ENCODE results near the gene STK24.

Gene STK24

DNA sequence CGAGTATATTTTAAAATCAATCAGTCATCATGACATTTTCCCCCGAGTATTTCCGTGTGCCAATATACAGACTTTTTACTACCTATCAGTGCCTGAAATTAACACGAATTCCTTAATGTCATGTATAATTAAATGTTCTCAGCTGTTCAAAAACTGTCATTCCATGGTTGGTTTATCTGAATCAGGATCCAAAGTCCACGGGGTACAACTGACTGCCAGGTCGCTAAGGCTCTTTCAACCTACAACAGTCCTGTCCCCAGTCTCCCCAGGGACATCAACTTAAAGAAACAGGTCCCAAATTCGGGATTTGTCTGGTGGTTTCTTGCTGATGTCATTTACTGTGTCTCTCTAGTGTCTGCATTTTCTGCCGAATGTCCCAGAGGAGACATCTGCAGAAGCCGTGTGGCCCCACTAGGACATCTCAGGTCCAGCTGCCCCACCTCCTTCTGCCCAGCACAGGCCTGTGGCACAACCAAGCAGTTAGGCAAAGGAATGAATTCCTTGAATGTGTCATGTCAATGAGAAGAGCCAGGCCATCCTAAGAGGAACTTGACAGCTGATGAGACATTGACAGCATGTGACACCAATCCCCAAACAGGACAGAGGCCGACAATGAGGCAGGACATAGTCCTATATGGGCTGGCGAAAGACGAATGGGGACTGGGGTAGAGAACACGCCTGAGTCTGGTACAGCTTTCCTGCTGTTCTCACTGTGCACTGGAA is 109.5 kb downstream of the STK24 start:
- DNase-seq: no peak

DNA sequence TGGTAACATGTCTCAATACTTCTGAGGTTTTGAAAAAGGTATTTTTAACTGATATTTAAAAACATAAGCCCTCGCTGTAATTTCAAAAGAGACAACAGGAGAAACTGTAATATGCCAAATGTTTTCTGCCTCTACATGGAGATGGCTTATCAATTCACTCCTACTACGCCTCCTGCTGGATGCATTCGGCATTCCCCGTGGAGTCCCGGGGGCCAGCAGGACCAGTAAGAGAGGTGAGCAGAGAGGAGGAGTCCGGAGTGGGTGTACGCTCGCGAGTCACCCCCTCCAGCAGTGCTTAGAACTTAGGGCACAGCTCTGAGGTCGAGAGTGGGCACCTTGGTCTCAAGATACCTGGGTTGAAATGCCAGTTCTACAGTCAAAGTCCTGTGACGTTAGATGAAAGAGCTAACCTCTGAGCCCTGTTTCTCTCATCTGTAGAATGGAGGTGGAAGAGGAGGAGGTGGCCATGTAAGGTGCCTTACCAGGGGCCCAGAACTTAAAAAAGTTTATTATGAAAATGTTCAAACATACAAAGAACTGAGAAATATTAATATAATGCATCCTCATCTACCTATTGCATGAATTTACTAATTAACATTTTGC is 110.2 kb downstream of the STK24 start:
- no peak for DNase-seq

DNA sequence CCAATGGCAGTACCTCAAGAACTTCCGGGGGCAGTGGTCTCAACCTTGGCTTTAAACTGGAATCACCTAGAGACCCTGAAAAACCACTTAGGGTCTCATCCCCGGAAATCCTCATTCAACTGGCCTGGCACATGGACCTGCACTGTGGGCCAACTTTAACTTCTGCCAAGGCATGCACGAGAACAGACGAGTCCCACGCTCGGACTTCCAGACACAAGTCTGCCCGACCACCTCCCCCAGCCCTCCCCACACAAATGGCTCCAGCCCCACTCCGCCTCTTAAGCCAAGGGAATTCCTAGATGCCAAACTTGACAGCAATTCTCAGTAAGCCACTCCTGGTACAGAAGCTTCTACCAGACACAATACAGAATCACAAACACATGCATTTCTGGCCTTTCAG is 114.0 kb downstream of the STK24 start:
- DNase-seq: no peak

DNA sequence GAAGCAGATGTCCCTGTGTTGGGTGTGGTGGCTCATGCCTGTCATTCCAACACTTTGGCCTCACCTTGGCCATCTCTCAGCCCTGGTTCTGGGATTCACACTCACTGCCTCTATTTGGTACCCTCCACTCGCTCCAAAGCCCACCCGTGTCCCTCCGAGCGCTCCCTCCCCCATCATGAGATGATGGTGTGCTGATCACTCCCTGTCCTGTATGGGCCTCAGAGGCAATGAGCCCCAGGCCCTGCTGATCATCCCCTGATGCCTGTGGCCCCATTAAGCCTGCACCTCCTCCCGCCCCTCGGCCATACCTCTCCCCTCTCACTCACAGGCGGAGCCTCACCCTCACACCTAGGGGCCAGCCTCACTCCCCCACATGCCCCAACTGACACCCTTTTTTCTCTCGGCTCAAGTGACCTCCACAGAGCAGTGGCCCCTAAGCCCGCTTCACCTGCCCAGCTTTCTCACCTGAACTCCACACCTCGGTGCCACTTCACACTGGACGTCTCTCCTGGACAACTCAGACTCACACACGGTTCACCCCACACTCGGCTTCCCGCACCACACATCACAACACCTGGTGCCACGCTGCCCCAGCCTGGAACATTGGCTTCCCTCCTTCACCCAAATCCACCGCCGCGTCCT is 114.5 kb downstream of the STK24 start:
- no peak for DNase-seq

- DNase-seq: no peak
Observed at GRCh38 chr13:98461486-98462240, 115.2 kb downstream of the STK24 start.

GRCh38 chr13:98460516-98460915 is 116.4 kb downstream of the STK24 start:
- no peak for DNase-seq

DNA sequence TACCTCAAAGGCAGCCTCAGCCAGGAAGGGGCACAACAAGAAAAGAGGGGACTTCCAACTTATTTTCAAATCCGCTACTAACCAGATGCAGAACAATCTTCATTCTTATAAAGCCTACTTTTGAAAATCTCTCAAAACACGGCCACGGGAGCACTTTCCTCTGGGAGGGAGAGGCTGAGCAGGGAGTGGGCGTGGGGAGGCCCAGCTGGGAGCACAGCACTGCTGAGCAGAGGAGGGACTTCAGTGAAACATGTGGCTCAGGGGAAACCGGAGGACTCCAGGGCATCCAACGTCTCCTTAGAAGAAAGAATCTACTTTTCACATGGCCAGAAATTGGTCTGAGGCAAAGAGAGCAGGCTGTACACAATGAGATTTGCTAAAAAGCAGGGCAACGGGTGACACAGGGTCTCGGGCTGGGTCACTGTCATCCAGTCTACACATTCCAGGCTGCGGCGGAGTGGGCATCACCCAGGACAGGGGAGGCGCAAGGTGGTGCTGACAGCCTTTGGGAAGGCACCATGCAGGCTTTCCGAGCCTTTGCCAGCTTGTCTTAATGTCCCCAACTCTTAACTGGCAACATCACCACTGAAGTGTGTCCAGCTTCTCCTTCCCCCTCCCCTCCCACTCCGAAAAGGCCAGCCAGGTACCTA is 117.1 kb downstream of the STK24 start:
- DNase-seq: no peak

DNA sequence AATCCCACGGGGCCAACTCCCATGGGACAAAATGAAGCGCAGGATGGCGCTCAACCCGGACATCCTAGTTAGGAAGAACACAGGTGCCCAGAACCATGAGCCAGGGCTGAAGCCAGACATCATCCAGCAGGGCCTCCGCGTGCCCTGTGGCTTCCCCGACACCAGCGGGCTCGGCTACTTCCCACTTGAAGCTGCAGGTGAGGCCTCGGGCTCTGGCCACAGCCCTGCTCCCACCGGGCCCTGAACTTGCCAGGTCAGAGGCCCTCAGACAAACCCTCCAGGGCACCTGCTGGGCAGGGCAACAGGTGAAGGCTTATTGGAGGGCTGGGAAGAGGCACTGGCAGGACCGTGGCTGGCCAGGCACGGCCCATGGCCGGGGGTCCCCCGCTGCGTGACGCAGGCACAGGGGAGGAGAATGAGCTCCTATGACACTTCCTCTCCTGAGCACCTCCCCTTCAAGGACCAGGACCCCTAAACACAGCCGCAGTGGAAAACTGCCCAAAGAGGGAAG is 117.7 kb downstream of the STK24 start:
- no peak for DNase-seq

DNA sequence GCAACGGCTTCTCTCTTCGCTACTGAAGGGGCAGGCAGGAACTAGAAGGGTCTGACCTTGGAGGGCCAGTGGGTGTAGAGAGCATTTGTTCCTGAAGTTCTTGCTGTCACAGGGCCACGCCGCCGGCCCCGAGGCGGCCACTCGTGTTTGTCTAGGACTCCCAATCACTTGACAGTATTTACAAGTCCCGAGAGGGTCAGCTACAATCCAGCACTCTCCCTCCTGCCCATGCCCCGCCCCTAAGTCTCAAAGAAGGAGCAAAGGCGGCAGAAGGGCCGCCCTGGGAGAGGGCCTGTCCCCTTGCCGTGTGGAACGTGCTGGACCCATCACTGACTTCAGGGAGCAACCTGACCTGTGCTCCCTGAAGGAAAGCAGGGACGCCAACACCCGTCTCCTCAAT is 118.5 kb downstream of the STK24 start:
- no peak for DNase-seq

DNA sequence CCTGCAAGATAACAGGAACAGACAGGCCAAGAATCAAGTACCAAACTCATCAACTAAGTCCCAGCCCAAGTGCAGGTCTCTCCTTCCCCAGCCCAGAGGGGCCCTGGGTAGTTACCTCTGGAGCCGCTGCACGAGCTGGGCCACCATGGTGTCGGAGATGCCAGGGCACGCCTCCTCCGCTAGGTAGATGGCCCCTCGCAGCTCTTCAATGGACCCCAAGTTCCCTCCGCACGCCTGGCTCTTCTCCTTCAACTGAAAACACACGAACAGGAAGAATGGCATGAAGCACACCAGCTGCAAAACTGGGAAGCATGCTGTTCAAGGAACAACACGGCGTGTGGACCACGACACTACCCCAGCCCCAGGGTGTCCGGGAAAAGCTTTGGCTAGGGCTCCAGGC is 119.9 kb downstream of the STK24 start:
- DNase-seq: no peak

- no peak for DNase-seq
Observed at GRCh38 chr13:98456413-98456845, 120.5 kb downstream of the STK24 start.

GRCh38 chr13:98454389-98454881 is 122.5 kb downstream of the STK24 start:
- DNase-seq: no peak

DNA sequence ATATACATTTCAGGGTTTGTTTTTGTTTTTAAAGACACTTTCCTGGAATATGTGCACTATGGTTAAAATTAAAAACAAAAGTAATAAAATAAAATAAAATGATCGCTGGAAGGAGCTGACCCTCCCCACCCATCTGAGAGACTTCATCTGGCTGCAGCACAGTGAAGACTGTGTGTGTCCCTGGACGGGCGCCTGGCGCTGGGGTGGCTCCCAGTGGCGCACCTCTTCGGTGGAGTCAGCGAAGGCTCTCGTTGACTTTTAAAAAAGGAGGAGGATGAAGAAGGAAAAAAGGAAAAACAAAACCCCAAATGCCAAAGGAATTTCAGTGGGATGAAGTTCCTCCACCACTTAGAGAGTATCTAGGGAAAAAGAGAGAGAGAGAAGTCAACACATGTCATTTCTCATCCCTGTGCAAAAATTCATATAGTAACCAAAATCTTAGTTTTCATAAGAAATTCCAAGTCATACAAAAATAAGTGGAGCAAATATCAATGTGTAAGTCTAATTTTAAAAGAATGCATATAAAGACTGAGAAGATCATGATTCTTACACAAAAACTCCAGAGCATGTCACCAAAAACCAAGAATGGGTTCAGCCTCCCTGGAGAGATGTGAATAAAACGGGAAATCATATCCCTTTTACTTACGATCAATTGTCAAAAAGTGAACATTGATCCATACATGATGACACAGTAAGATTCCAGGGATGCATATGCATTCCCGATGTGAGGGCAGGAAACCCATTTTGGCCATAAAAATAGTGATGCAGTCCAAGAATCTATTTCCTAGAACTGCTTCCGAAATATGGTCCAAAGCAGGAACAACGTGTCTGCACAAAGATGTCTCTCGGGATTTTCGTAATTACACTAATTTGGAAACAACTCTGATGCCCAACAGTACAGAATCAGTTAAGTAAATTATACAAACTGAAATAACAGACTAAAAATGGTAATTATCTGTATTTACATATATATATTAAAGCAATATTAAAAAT is 123.8 kb downstream of the STK24 start:
- no peak for DNase-seq

GRCh38 chr13:98451676-98452470 is 125.0 kb downstream of the STK24 start:
- no peak for DNase-seq

DNA sequence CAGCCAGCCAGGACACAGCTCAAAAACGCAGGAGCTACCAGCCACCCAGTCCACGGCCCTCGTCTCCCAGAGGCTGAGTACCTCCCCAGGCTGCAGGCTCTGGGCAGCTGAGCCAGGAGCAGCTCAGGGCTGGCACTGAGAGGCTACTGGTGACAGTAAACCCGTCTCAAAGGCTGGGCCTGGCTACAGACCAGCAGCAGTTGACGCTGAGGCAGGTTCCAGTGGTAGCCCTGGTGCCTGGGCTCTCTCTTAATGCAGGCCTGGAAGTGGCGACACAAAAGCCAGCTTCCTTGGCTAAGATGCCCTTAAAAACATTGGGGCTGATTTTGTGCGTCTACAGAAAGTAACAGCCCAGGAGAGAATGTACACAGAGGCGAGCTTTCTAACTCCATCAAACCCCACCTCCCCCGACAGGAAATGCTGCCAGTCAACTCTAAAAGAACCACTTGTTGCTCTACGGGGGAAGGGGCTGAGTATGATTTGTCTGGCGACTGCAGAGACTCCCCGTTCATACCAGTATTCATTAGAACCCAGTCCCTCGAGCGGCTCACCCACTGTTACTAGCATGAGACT is 126.3 kb downstream of the STK24 start:
- no peak for DNase-seq

DNA sequence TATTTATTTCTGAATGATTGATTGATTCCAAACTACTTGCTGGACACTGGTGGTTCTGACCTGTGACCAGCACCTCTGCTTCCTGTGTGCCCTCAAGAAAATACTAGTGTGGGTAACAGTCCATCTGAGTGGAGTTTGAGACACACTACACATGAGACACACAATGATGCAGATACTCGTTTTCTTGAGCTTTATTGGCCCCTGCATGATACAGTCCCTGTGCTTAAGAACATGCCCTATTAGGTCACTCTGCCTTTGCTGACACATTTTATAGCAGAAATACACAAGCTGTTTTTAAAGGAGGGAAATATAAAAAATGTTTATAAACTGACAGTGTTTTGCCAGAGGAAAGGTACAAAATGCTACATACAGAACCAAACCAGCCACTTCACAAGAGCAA is 126.9 kb downstream of the STK24 start:
- no peak for DNase-seq

DNA sequence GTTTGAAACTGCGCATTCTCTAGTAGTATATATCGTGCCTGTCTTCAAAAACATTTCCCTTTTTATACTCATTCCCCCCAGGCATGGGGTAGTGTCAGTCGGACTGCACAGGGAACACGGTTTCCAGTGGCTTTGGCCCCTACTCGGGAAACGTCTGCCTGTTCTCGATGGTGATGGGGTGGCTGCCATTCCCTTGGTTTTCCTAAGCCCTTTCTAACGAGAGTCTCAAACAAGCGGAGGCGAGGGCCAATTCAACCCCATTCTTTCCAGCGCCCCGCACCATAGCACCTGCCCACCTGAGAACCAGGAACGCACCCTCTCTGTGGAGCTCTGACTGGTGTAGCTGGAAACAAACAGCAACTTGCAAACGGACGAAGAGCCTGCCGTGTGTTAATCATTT is 127.6 kb downstream of the STK24 start:
- DNase-seq: no peak

- no peak for DNase-seq
Observed at GRCh38 chr13:98448642-98448928, 128.3 kb downstream of the STK24 start.

- no peak for DNase-seq
Observed at GRCh38 chr13:98447881-98448641, 128.8 kb downstream of the STK24 start.

- DNase-seq: no peak
Observed at GRCh38 chr13:98447130-98447529, 129.8 kb downstream of the STK24 start.
